GM12878 (cell line): Measurements from ENCODE around the gene CPT2.

Source experiments
- HDGF ChIP-seq: fragments of 450-650 bp; IDR thresholded peaks from 2 replicates; pipeline ENCODE4 v1.6.1; 2016; ENCODE audit warnings: antibody characterized with exemption
- TF ChIP-seq, protein P1 (sequence below): fragments of 450-650 bp; IDR thresholded peaks from 2 replicates; pipeline ENCODE4 v1.6.1; 2014; ENCODE audit warnings: mild to moderate bottlenecking
- TF ChIP-seq, protein P2 (sequence below), 3 experiments: IDR thresholded peaks in 2 of 3; conservative IDR thresholded peaks in 1 of 3; 2 replicates each; pipeline ENCODE4 v1.5.1; 2011; ENCODE audit warnings: low read depth in 3 of 3, low read length in 3 of 3, mild to moderate bottlenecking in 3 of 3, control low read depth in 2 of 3, moderate library complexity in 2 of 3, inconsistent platforms in 1 of 3, mixed read lengths in 1 of 3; ENCODE audit not compliant: control insufficient read depth in 2 of 3, insufficient read depth in 1 of 3; ENCODE audit errors: extremely low read depth in 1 of 3

DNA sequence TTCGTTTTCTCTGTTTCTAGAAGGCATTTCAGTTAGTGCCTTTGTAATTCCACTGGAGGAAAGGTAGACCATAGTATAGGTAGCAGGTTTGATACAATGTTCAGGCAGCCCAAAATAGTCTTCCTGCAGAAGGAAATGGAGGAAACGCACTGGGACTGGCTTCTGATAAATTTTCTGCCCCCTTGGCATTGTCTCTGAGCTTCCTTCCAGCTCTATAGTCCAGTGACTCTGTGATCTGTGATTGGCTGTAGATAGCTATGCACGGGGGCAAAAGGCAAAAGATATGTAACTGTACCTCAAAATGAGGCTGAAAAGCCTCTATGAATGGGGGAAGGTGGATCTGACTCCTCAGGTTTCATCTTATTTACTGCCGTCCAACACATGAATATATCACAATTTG lies 47.5 kb downstream of the CPT2 start:
- TF ChIP-seq, protein P1, sequence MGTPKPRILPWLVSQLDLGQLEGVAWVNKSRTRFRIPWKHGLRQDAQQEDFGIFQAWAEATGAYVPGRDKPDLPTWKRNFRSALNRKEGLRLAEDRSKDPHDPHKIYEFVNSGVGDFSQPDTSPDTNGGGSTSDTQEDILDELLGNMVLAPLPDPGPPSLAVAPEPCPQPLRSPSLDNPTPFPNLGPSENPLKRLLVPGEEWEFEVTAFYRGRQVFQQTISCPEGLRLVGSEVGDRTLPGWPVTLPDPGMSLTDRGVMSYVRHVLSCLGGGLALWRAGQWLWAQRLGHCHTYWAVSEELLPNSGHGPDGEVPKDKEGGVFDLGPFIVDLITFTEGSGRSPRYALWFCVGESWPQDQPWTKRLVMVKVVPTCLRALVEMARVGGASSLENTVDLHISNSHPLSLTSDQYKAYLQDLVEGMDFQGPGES = no peak
- TF ChIP-seq, protein P2, sequence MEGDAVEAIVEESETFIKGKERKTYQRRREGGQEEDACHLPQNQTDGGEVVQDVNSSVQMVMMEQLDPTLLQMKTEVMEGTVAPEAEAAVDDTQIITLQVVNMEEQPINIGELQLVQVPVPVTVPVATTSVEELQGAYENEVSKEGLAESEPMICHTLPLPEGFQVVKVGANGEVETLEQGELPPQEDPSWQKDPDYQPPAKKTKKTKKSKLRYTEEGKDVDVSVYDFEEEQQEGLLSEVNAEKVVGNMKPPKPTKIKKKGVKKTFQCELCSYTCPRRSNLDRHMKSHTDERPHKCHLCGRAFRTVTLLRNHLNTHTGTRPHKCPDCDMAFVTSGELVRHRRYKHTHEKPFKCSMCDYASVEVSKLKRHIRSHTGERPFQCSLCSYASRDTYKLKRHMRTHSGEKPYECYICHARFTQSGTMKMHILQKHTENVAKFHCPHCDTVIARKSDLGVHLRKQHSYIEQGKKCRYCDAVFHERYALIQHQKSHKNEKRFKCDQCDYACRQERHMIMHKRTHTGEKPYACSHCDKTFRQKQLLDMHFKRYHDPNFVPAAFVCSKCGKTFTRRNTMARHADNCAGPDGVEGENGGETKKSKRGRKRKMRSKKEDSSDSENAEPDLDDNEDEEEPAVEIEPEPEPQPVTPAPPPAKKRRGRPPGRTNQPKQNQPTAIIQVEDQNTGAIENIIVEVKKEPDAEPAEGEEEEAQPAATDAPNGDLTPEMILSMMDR (IDR thresholded peaks at IDR 0.05 in 2 of 3, conservative IDR thresholded peaks at IDR 0.05 in 1 of 3; ENCODE audit: control insufficient read depth in 2 of 3, extremely low read depth in 1 of 3, insufficient read depth in 1 of 3, low read depth in 3 of 3, low read length in 3 of 3) = no peak
- TF ChIP-seq HDGF = no peak
